HG03280 (cell line): ENCODE results near the gene CIITA.

Experiments
- ATAC-seq: cut with Tn5 transposase; IDR thresholded peaks from one replicate; pipeline ENCODE4 v1.9.1; 2021; ENCODE audit warnings: mild to moderate bottlenecking, moderate library complexity; ENCODE audit not compliant: unreplicated experiment

Gene CIITA

DNA sequence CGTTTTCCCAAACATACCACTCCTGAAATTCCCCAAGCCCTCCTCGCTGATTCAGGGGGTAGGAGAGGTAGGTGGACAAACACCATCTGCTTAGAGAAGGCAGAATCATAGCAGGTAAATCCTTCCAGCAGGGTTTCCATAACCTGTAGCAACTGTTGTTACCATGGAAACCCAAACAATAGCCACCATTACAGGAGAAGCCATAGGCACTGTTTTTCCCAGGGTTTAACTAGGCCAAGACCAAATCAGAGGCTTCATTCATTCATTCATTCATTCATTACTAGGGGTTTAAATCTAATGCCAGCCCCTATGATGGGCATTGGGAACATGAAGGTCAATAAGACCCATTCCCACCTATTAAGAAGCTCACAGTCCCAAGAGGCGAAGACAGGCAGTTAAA lies 25.5 kb upstream of the CIITA start:
- no peak for ATAC-seq

DNA sequence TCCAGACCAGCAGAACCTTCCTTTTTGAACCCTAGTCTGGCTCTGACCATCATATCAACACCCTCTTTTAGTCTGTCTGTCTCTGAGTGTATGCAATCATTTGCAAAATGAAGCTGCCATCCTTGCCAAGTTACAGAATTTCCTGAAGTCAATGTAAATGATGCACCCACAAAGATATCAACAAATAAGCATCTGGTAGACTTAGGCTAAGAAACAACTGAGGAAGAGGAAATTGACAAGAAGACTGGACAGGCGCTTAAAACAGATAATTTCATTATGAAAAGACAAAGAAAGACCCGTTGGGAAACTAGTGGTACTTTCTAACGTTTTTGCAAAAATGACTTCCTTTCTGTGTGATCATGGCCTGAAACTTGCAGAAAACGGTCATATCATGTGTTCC lies 24.7 kb upstream of the CIITA start:
- no peak for ATAC-seq

- ATAC-seq: no peak
These were observed 24.1 kb upstream of the CIITA start for GRCh38 chr16:10852948-10853347.

- no peak for ATAC-seq
These were observed 21.0 kb upstream of the CIITA start for GRCh38 chr16:10856042-10856441.

- ATAC-seq: no peak
These were observed 18.8 kb upstream of the CIITA start for GRCh38 chr16:10858203-10858602.

- ATAC-seq: no peak
These were observed 18.0 kb upstream of the CIITA start for GRCh38 chr16:10859020-10859419.

DNA sequence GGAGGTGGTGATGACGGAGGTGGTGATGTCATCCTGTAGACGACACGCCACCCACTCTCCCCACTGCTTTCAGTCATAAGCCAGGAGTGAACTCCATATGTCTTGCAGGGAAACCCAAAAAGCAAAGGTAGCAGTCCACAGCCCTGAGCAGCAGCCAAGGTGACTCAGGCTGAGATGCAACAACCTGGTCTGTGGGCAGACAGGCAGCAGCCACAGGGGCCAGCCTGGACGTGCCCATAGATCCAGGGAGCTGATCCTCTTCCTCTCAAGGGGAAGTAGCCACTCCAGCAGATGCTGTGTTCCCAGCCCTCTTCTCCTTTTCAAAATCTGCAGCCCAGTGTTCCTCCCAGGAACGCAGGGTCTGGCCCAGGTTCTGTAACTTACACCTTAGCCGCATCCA lies 17.3 kb upstream of the CIITA start:
- ATAC-seq: no peak

DNA sequence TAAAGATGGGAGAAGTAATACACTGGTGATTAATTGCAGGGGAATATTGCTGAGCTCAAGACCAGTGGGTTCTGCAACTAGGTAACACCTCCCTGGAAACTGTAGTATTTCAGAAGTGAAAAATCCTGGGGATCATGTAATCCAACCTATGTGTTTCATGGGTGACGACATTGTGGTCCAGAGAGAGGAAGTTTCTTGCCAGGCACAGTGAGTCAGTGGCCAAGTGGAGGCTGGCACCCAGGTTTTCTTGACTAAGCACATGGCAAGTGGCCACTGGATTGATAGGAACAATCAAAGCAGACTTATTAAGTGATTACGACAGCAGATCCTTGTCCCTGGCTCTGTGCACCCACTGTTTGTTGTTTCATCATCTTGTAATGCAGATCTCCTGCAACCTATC lies 14.6 kb upstream of the CIITA start:
- no peak for ATAC-seq

GRCh38 chr16:10865991-10866966 lies 10.7 kb upstream of the CIITA start:
- ATAC-seq: no peak

DNA sequence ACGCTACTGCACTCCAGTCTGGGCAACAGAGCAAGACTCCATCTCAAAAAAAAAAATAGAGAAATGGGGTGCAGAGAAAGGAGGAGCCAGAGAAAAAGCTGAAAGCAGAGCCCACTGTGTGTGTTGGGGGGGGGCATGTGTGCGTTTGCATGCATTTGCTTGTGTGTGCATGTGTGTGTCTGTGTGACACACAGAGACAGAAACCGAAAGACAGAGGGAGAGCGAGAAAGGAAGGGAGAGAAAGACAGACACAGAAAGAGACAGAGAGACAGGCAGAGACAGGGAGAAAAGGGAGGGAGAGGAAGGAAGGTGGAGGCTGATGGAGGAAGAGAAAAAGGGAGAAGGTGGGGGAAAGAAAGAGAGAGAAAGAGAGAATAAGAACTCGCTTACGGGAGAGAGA lies 9.8 kb upstream of the CIITA start:
- ATAC-seq: no peak

- no peak for ATAC-seq
These were observed 8.9 kb upstream of the CIITA start for GRCh38 chr16:10868104-10868595.

GRCh38 chr16:10868596-10869469 lies 8.2 kb upstream of the CIITA start:
- no peak for ATAC-seq

- no peak for ATAC-seq
These were observed 6.7 kb upstream of the CIITA start for GRCh38 chr16:10870137-10870776.

DNA sequence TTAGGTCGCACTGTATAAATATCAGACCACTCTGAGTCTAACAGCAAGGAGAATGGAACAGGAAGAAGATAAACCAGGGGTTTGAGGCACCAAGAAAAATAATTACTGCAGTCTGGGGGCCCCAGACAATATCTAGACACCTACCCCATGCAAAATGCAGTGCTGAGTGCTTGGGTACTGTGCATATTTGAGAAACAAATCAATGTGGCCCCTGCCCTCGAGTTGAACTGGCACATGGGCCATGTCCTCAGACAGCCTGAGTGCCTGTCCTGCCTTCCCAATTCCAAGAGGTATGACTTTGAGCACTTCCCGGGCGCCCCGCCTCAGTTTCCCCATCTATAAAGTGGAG lies 6.2 kb upstream of the CIITA start:
- ATAC-seq: no peak

DNA sequence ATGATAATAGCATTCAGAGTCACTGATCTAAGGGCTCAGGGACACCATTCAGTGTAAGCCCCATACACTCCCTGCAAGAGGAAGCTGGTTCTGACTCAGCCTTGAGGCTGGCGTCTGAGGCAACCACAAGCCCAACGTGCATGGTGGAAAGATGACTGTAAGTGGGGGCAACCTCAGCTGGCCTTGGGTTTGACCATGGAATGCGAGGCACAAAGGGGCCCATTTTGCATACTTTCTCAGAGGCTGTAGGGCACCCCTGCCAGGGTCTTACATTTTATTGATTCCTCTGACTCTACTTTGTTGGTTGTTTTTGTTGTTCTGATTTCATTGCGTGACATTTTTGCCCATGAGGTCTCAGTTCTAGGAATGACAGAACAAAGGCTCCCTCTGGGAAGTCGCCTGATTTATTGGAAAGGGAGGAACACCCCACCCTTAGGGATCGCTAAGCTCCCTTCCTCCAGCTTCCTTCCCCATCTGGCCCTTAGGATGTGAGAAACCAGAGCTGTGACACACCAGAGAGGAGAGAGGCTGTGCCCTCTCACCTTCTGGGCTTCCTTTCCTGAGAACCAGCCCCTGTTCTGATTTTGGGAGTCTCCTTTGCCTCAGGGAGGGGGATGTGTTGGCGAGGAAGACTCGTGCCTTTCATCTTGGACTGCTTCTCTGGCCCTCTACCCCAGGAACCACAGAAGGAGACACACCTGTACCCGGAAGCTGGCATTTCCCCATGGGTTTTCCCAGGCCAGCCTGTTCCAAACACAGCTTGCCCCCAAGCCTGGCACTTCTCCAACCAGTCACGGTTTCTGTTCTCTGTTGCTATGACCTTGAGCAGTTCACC lies 5.6 kb upstream of the CIITA start:
- peak; percentile 65 for ATAC-seq

GRCh38 chr16:10876315-10876714 lies 687 bp upstream of the CIITA start:
- no peak for ATAC-seq

GRCh38 chr16:10877472-10877946 lies 507 bp downstream of the CIITA start:
- no peak for ATAC-seq

DNA sequence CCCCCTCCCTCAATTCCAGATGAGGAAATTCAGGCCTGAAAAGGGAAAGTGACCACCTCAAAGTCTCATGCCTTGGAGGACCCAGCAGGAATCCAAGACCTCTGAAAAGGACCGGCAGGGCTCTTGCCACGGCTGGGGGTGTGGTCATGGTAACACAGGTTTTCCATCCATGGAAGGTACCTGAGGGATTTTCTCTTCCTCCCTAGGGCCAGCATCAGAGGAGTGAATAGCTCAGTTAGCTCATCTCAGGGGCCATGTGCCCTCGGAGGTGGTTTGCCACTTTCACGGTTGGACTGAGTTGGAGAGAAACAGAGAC lies 1.3 kb downstream of the CIITA start:
- peak; percentile 1 for ATAC-seq

DNA sequence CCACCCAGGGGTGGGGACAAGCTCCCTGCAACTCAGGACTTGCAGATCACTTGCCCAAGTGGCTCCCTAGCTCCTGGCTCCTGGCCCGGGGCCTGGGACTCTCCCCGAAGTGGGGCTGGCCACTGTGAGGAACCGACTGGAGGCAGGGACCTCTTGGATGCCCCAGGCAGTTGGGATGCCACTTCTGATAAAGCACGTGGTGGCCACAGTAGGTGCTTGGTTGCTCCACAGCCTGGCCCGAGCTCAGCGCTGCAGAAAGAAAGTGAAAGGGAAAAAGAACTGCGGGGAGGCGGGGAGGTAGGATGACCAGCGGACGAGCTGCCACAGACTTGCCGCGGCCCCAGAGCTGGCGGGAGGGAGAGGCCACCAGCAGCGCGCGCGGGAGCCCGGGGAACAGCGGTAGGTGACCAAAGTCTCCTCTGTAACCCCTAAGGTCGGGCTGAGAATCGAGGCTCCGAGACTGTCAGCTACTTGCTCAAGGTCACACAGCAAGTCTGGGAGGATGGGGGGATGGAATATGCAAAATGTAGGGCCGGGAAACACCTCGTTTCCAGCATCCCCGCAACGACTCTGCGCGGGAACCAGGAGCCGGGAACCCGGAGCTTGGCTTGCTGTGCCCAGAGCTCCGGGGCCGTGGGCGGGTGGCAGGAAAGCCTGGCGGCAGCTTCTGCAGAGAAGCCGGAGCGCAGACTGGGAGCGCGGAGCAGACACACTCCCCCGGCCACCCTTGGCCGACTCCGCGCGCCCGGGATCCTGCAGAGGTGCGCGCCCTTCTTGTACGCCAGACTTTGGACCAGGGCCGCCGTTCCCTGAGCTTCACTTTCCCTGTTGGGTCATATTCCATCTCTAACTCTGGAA lies 1.9 kb downstream of the CIITA start:
- peak; percentile 26 for ATAC-seq
